GM18526 (cell line): ENCODE measurements around the gene EDN1.

Experiments used
- POLR2A ChIP-seq: IDR thresholded peaks from 3 replicates; pipeline ENCODE4 v1.6.1; 2011; ENCODE audit not compliant: insufficient read length; ENCODE audit errors: extremely low read depth

Gene EDN1

GRCh38 chr6:12289933-12290820 lies at the start of gene EDN1:
Gene EDN1, plus strand, starts transcription at chr6:12290361. Its CDS starts 269 bp downstream, at chr6:12290630.
- peak; percentile 52 for TF ChIP-seq POLR2A

GRCh38 chr6:12241493-12242175 lies 48.5 kb upstream of the EDN1 start:
- TF ChIP-seq POLR2A = no peak

GRCh38 chr6:12243169-12243568 lies 47.0 kb upstream of the EDN1 start:
- TF ChIP-seq POLR2A = no peak

GRCh38 chr6:12245360-12245759 lies 44.8 kb upstream of the EDN1 start:
- TF ChIP-seq POLR2A = no peak

GRCh38 chr6:12245763-12246718 lies 44.1 kb upstream of the EDN1 start:
- TF ChIP-seq POLR2A = no peak

- TF ChIP-seq POLR2A = no peak
Observed at GRCh38 chr6:12246900-12247299, 43.3 kb upstream of the EDN1 start.

GRCh38 chr6:12249541-12250382 lies 40.4 kb upstream of the EDN1 start:
- TF ChIP-seq POLR2A = no peak

GRCh38 chr6:12250383-12250770 lies 39.8 kb upstream of the EDN1 start:
- no peak for TF ChIP-seq POLR2A

GRCh38 chr6:12254210-12254609 lies 36.0 kb upstream of the EDN1 start:
- TF ChIP-seq POLR2A = no peak

- no peak for TF ChIP-seq POLR2A
Observed at GRCh38 chr6:12258191-12258590, 32.0 kb upstream of the EDN1 start.

GRCh38 chr6:12258591-12259075 lies 31.5 kb upstream of the EDN1 start:
- no peak for TF ChIP-seq POLR2A

- no peak for TF ChIP-seq POLR2A
Observed at GRCh38 chr6:12260458-12261093, 29.6 kb upstream of the EDN1 start.

GRCh38 chr6:12261502-12261901 lies 28.7 kb upstream of the EDN1 start:
- TF ChIP-seq POLR2A = no peak

GRCh38 chr6:12262236-12263061 lies 27.7 kb upstream of the EDN1 start:
- no peak for TF ChIP-seq POLR2A
